Measurements from ENCODE around the gene GYS1. TPM values are rescaled to one million over a fixed set of nuclear protein-coding genes. Genes with fewer than 3 reads are reported as not detected.
A peak's percentile ranks its signal among the peaks of the same experiment; 100 is the strongest.

The GYS1 gene
- total and polyA plus RNA-seq, 10 of the 15 experiments (the other 5 are each of a cell fraction or from before 2014, with no cell fraction given): 3.7 to 62.0 (median 37.3) TPM

DNA sequence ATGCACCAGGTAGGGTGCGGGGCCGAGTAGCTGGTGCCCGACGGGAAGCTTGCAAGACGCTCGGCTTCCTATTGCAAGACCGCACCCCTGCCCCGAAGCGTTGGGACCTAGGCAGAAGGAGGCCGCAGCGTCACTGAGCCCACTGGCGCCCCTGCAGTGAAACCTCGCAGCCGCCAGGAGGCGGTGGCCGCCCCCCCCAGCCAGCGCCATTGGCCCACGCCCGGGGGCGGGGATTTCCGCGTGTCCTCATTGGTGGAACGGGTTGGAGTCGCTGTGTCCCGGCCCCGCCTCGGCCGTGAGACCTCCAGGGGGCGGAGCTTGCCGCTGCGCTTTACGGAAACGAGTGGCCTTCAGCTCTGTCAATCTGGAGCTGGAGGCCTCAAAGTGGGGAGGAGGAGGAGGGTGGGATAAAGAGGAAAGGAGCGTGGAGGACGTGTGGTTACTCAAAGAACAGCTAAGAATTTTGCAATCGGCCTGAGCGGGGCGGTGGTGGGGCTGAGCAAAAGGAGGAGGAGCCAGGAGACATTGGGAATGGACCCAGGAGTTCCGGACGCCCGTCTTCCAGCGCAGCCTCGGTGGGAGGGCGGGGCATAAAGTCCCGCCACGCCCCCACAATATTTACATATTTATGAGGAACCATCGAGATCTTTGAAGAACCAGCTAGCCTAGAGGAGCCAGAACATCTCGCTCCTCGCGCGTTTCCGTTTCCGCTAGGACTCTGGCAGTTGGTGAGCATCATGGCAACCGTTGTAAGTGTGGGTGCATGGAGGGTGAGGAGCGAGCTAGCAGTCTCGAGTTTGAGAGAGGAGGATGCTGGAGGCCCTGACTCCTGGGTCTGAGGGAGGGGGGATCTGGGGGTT lies at the start of gene GYS1, which contains the start of gene RUVBL2 (continued):
- TF ChIP-seq, protein P1, sequence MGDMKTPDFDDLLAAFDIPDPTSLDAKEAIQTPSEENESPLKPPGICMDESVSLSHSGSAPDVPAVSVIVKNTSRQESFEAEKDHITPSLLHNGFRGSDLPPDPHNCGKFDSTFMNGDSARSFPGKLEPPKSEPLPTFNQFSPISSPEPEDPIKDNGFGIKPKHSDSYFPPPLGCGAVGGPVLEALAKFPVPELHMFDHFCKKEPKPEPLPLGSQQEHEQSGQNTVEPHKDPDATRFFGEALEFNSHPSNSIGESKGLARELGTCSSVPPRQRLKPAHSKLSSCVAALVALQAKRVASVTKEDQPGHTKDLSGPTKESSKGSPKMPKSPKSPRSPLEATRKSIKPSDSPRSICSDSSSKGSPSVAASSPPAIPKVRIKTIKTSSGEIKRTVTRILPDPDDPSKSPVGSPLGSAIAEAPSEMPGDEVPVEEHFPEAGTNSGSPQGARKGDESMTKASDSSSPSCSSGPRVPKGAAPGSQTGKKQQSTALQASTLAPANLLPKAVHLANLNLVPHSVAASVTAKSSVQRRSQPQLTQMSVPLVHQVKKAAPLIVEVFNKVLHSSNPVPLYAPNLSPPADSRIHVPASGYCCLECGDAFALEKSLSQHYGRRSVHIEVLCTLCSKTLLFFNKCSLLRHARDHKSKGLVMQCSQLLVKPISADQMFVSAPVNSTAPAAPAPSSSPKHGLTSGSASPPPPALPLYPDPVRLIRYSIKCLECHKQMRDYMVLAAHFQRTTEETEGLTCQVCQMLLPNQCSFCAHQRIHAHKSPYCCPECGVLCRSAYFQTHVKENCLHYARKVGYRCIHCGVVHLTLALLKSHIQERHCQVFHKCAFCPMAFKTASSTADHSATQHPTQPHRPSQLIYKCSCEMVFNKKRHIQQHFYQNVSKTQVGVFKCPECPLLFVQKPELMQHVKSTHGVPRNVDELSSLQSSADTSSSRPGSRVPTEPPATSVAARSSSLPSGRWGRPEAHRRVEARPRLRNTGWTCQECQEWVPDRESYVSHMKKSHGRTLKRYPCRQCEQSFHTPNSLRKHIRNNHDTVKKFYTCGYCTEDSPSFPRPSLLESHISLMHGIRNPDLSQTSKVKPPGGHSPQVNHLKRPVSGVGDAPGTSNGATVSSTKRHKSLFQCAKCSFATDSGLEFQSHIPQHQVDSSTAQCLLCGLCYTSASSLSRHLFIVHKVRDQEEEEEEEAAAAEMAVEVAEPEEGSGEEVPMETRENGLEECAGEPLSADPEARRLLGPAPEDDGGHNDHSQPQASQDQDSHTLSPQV (IDR thresholded peaks at IDR 0.05): no peak
- TF ChIP-seq GATAD2B (conservative IDR thresholded peaks at IDR 0.05; ENCODE audit: low read depth): peak; percentile 93
- TF ChIP-seq SUZ12 (IDR thresholded peaks at IDR 0.05; ENCODE audit: unreplicated experiment): no peak
- TF ChIP-seq, protein P2, sequence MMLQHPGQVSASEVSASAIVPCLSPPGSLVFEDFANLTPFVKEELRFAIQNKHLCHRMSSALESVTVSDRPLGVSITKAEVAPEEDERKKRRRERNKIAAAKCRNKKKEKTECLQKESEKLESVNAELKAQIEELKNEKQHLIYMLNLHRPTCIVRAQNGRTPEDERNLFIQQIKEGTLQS (IDR thresholded peaks at IDR 0.05; ENCODE audit: borderline replicate concordance, extremely low read depth, low read depth, low read length): no peak
- peak; percentile 78 for TF ChIP-seq CREM (IDR thresholded peaks at IDR 0.05; ENCODE audit: low read depth)
- peak; percentile 71; the same call in 1 of the 2 replicates for TF ChIP-seq RFX5 (IDR thresholded peaks at IDR 0.05; ENCODE audit: low read depth, low read length)
- TF ChIP-seq, protein P3, sequence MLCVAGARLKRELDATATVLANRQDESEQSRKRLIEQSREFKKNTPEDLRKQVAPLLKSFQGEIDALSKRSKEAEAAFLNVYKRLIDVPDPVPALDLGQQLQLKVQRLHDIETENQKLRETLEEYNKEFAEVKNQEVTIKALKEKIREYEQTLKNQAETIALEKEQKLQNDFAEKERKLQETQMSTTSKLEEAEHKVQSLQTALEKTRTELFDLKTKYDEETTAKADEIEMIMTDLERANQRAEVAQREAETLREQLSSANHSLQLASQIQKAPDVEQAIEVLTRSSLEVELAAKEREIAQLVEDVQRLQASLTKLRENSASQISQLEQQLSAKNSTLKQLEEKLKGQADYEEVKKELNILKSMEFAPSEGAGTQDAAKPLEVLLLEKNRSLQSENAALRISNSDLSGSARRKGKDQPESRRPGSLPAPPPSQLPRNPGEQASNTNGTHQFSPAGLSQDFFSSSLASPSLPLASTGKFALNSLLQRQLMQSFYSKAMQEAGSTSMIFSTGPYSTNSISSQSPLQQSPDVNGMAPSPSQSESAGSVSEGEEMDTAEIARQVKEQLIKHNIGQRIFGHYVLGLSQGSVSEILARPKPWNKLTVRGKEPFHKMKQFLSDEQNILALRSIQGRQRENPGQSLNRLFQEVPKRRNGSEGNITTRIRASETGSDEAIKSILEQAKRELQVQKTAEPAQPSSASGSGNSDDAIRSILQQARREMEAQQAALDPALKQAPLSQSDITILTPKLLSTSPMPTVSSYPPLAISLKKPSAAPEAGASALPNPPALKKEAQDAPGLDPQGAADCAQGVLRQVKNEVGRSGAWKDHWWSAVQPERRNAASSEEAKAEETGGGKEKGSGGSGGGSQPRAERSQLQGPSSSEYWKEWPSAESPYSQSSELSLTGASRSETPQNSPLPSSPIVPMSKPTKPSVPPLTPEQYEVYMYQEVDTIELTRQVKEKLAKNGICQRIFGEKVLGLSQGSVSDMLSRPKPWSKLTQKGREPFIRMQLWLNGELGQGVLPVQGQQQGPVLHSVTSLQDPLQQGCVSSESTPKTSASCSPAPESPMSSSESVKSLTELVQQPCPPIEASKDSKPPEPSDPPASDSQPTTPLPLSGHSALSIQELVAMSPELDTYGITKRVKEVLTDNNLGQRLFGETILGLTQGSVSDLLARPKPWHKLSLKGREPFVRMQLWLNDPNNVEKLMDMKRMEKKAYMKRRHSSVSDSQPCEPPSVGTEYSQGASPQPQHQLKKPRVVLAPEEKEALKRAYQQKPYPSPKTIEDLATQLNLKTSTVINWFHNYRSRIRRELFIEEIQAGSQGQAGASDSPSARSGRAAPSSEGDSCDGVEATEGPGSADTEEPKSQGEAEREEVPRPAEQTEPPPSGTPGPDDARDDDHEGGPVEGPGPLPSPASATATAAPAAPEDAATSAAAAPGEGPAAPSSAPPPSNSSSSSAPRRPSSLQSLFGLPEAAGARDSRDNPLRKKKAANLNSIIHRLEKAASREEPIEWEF (IDR thresholded peaks at IDR 0.05; ENCODE audit: insufficient replicate concordance, low read depth, low read length): no peak
- TF ChIP-seq DPF2 (IDR thresholded peaks at IDR 0.05): peak; percentile 93
- no peak for TF ChIP-seq BMI1 (IDR thresholded peaks at IDR 0.05; ENCODE audit: borderline replicate concordance)
- no peak; the same call in 1 of the 2 replicates for TF ChIP-seq CHD1 (IDR thresholded peaks at IDR 0.05; ENCODE audit: low read depth, low read length)
- TF ChIP-seq, protein P4, sequence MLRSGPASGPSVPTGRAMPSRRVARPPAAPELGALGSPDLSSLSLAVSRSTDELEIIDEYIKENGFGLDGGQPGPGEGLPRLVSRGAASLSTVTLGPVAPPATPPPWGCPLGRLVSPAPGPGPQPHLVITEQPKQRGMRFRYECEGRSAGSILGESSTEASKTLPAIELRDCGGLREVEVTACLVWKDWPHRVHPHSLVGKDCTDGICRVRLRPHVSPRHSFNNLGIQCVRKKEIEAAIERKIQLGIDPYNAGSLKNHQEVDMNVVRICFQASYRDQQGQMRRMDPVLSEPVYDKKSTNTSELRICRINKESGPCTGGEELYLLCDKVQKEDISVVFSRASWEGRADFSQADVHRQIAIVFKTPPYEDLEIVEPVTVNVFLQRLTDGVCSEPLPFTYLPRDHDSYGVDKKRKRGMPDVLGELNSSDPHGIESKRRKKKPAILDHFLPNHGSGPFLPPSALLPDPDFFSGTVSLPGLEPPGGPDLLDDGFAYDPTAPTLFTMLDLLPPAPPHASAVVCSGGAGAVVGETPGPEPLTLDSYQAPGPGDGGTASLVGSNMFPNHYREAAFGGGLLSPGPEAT (IDR thresholded peaks at IDR 0.05; ENCODE audit: low read depth): peak; percentile 85
- no peak for TF ChIP-seq CHD4 (IDR thresholded peaks at IDR 0.05)

Measured in GM12878 (cell line).